Measurements from ENCODE around the gene PNRC1.
"Not testable (repeated sequence)": the region's sequence is repeated elsewhere in the genome, so short reads cannot be mapped to it uniquely, and the experiment has no call there.

PNRC1 gene

DNA sequence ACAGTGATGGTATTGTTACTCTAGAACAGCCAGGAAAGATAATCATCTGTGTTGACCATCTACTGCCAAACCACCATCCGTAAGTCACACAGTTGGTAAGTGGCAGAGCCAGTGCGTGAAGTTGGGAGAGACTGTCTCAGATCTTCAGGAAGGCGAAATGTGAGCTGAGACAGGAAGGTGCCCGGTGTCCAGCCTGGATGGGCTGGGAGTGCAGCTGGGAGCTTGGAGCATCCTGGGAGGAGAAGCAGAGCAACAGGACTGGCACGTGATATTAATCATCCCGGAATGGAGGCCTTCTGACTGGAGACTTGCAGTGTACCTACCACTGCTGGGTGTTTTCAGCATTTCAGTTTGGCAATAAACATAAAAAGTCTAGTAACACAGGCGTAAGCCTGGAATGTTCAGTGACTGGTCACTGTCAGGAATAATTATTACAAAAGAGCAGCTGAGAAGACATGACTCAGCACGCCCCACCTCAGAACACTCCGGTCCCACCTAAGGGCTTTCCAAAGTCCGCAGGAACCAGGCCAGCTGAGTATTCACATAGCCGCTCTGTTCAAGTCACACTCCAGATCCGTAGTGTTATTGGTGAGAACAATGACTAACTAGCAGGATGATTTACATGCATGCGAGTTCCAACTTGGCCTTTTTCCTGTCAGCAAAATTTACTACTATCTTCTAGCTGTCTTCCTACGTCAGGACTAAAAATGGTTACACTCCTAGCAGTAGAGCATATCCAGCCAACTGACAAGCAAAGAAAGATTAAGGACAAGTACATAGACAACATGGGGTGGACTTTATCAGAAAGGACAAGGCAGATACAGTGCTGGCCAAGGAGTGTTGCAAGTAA lies 45.1 kb upstream of the PNRC1 start:
- Histone ChIP-seq H2AFZ (peak overlapping the region; percentile 14), H3K9ac (no peak overlapping the region), H3K4me2 (ENCODE audit: low read length) (no peak overlapping the region), H3K4me3 (ENCODE audit: low read depth, low read length) (no peak overlapping the region), H3K79me2 (no peaks in the 10 kb centered on the region), H3K27ac (peak overlapping the region; percentile 37), H3K27me3 (ENCODE audit: control insufficient read depth, insufficient read depth, low read length) (no peaks in the 10 kb centered on the region), H3K9me3 (ENCODE audit: control insufficient read depth, low read length) (no peaks in the 10 kb centered on the region), H3K4me1 (no peaks in the 10 kb centered on the region), H3K36me3 (ENCODE audit: control insufficient read depth, insufficient read depth, low read length) (no peaks in the 10 kb centered on the region)
- no peak for TF ChIP-seq CTCF (IDR thresholded peaks at IDR 0.05)

GRCh38 chr6:89037141-89037900 lies 43.2 kb upstream of the PNRC1 start:
- no peak overlapping the region for H3K27ac ChIP-seq
- no peak for TF ChIP-seq CTCF (IDR thresholded peaks at IDR 0.05)
- no peaks in the 10 kb centered on the region for H3K27me3 ChIP-seq (ENCODE audit: control insufficient read depth, insufficient read depth, low read length)
- H3K4me2 ChIP-seq (ENCODE audit: low read length) = no peak overlapping the region
- no peaks in the 10 kb centered on the region for H3K9me3 ChIP-seq (ENCODE audit: control insufficient read depth, low read length)
- H2AFZ ChIP-seq = no peak overlapping the region
- H3K9ac ChIP-seq = no peak overlapping the region
- no peaks in the 10 kb centered on the region for H3K4me1 ChIP-seq
- no peak overlapping the region for H3K4me3 ChIP-seq (ENCODE audit: low read depth, low read length)
- H3K79me2 ChIP-seq = no peaks in the 10 kb centered on the region
- no peaks in the 10 kb centered on the region for H3K36me3 ChIP-seq (ENCODE audit: control insufficient read depth, insufficient read depth, low read length)

- not testable (repeated sequence) for H3K79me2 ChIP-seq
Observed at GRCh38 chr6:89037901-89038293, 42.7 kb upstream of the PNRC1 start.

DNA sequence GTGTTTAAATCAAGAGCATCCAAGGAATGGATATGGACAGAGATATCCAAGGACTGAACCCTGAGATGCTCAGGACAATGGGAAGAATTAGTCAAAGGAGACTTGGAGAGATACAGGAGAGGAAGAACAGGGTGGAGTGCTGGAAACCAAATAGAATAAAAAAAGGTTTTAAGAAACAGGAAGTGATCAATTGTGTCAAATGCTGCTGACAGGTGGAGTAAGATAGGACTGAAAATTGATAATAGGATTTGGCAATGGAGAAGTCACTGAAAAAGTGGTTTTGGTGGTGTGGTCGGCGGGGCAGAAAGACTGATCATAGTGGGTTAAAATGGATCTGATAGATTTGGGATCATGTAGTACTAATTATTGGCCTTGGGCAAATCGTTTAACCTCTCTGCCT lies 37.9 kb upstream of the PNRC1 start:
- Histone ChIP-seq H3K79me2 (no peaks in the 10 kb centered on the region), H2AFZ (no peak overlapping the region), H3K4me2 (ENCODE audit: low read length) (no peak overlapping the region), H3K4me3 (ENCODE audit: low read depth, low read length) (no peak overlapping the region), H3K27me3 (ENCODE audit: control insufficient read depth, insufficient read depth, low read length) (no peaks in the 10 kb centered on the region), H3K9ac (no peak overlapping the region), H3K9me3 (ENCODE audit: control insufficient read depth, low read length) (no peaks in the 10 kb centered on the region), H3K27ac (no peak overlapping the region), H3K4me1 (no peaks in the 10 kb centered on the region), H3K36me3 (ENCODE audit: control insufficient read depth, insufficient read depth, low read length) (no peaks in the 10 kb centered on the region)
- no peak for TF ChIP-seq CTCF (IDR thresholded peaks at IDR 0.05)

More at GRCh38 chr6:89037901-89038293, 42.7 kb upstream of the PNRC1 start:
- H2AFZ ChIP-seq; H3K4me3 ChIP-seq (ENCODE audit: low read depth, low read length); H3K27ac ChIP-seq; H3K4me2 ChIP-seq (ENCODE audit: low read length); H3K9me3 ChIP-seq (ENCODE audit: control insufficient read depth, low read length); H3K4me1 ChIP-seq; H3K9ac ChIP-seq; H3K27me3 ChIP-seq (ENCODE audit: control insufficient read depth, insufficient read depth, low read length); H3K36me3 ChIP-seq (ENCODE audit: control insufficient read depth, insufficient read depth, low read length): not testable (repeated sequence)

- Histone ChIP-seq H3K9me3 (ENCODE audit: control insufficient read depth, low read length) (no peaks in the 10 kb centered on the region), H3K4me2 (ENCODE audit: low read length) (no peak overlapping the region), H3K27ac (no peak overlapping the region), H3K36me3 (ENCODE audit: control insufficient read depth, insufficient read depth, low read length) (no peaks in the 10 kb centered on the region), H2AFZ (no peak overlapping the region), H3K79me2 (no peaks in the 10 kb centered on the region), H3K4me3 (ENCODE audit: low read depth, low read length) (no peak overlapping the region), H3K27me3 (ENCODE audit: control insufficient read depth, insufficient read depth, low read length) (no peaks in the 10 kb centered on the region), H3K9ac (no peak overlapping the region), H3K4me1 (no peaks in the 10 kb centered on the region)
- no peak for TF ChIP-seq CTCF (IDR thresholded peaks at IDR 0.05)
Observed at GRCh38 chr6:89044328-89045010, 36.1 kb upstream of the PNRC1 start.
